Mesenchymal stem cell (in vitro differentiated cells and primary cell): ENCODE data around the gene TMEM151A.
"Not testable (repeated sequence)": the region's sequence is repeated elsewhere in the genome, so short reads cannot be mapped to it uniquely, and the experiment has no call there.

ENCODE experiments used
- DNase-seq: peaks from one replicate; pipeline ENCODE4 v3.0.0-alpha.2; 2013
- H2AFZ ChIP-seq: one replicate; pipeline ENCODE4 v1.6.1; 2013; ENCODE audit warnings: low read depth, mild to moderate bottlenecking, control low read depth, inconsistent platforms, low read length, moderate library complexity
- H2AK5ac ChIP-seq: 2 replicates; pipeline ENCODE4 v1.6.1; 2013; ENCODE audit warnings: low read length, moderate library complexity, mild to moderate bottlenecking, inconsistent platforms; ENCODE audit not compliant: severe bottlenecking
- H2BK120ac ChIP-seq: one replicate; pipeline ENCODE4 v1.6.1; 2013; ENCODE audit warnings: low read depth, mild to moderate bottlenecking, inconsistent platforms, low read length, moderate library complexity
- H2BK12ac ChIP-seq, 2 experiments: one replicate each; pipeline ENCODE4 v1.6.1; 2013; ENCODE audit warnings: inconsistent platforms in 2 of 2, low read length in 2 of 2, mild to moderate bottlenecking in 2 of 2, moderate library complexity in 2 of 2, control low read depth in 1 of 2
- H2BK15ac ChIP-seq: one replicate; pipeline ENCODE4 v1.6.1; 2013; ENCODE audit warnings: mild to moderate bottlenecking, low read depth, inconsistent platforms; ENCODE audit not compliant: poor library complexity, severe bottlenecking
- H2BK5ac ChIP-seq: 2 replicates; pipeline ENCODE4 v1.6.1; 2013; ENCODE audit warnings: low read depth, mild to moderate bottlenecking, low read length, control low read depth, inconsistent platforms; ENCODE audit not compliant: poor library complexity, severe bottlenecking
- H3K14ac ChIP-seq, 2 experiments: one replicate each; pipeline ENCODE4 v1.6.1; 2013; ENCODE audit warnings: inconsistent platforms in 2 of 2, low read length in 2 of 2, control low read depth in 1 of 2, mild to moderate bottlenecking in 1 of 2, moderate library complexity in 1 of 2
- H3K18ac ChIP-seq, 2 experiments: one replicate each; pipeline ENCODE4 v1.6.1; 2013; ENCODE audit warnings: inconsistent platforms in 2 of 2, low read length in 2 of 2, control low read depth in 1 of 2, low read depth in 1 of 2, mild to moderate bottlenecking in 1 of 2
- H3K23ac ChIP-seq, 2 experiments: one replicate each; pipeline ENCODE4 v1.6.1; 2013; ENCODE audit warnings: inconsistent platforms in 2 of 2, low read length in 2 of 2, mild to moderate bottlenecking in 2 of 2, moderate library complexity in 2 of 2, control low read depth in 1 of 2
- H3K27ac ChIP-seq: 2 replicates; pipeline ENCODE4 v1.5.1; 2013; ENCODE audit warnings: mild to moderate bottlenecking, moderate library complexity, low read length, control low read depth, inconsistent platforms; ENCODE audit not compliant: poor library complexity, severe bottlenecking
- H3K27me3 ChIP-seq, 2 experiments: 2 replicates each; pipeline versions ENCODE4 v1.6.1 to v1.7.0; 2013; ENCODE audit warnings: low read length in 2 of 2, mild to moderate bottlenecking in 2 of 2, moderate library complexity in 2 of 2, control low read depth in 1 of 2, inconsistent platforms in 1 of 2; ENCODE audit not compliant: control insufficient read depth in 1 of 2, insufficient read depth in 1 of 2
- H3K36me3 ChIP-seq, 2 experiments: 2 replicates each; pipeline versions ENCODE4 v1.6.1 to v1.7.0; 2013; ENCODE audit warnings: low read length in 2 of 2, control low read depth in 1 of 2, inconsistent platforms in 1 of 2, low read depth in 1 of 2, mild to moderate bottlenecking in 1 of 2; ENCODE audit not compliant: insufficient read depth in 2 of 2, control insufficient read depth in 1 of 2
- H3K4ac ChIP-seq, 2 experiments: one replicate each; pipeline ENCODE4 v1.6.1; 2013; ENCODE audit warnings: inconsistent platforms in 2 of 2, low read length in 2 of 2, mild to moderate bottlenecking in 2 of 2, moderate library complexity in 2 of 2, control low read depth in 1 of 2, low read depth in 1 of 2
- H3K4me1 ChIP-seq: 2 replicates; pipeline ENCODE4 v1.6.1; 2013; ENCODE audit warnings: low read depth, low read length, control low read depth; ENCODE audit not compliant: control insufficient read depth, insufficient read depth
- H3K4me2 ChIP-seq: 2 replicates; pipeline ENCODE4 v1.6.1; 2013; ENCODE audit warnings: low read length, mild to moderate bottlenecking, inconsistent platforms; ENCODE audit not compliant: poor library complexity, severe bottlenecking
- H3K4me3 ChIP-seq, 2 experiments: 2 replicates each; pipeline versions ENCODE4 v1.5.1 to v1.7.0; 2013; ENCODE audit warnings: low read length in 2 of 2, mild to moderate bottlenecking in 2 of 2, control low read depth in 1 of 2, low read depth in 1 of 2; ENCODE audit not compliant: insufficient read depth in 1 of 2
- H3K79me1 ChIP-seq: replicated peaks from 2 replicates; pipeline ENCODE4 v1.6.1; 2013; ENCODE audit warnings: mild to moderate bottlenecking, control low read depth, low read length, inconsistent platforms; ENCODE audit not compliant: poor library complexity, severe bottlenecking
- H3K9ac ChIP-seq: 2 replicates; pipeline ENCODE4 v1.7.0; 2013; ENCODE audit warnings: mild to moderate bottlenecking, low read length, moderate library complexity
- H3K9me3 ChIP-seq: 2 replicates; pipeline ENCODE4 v1.7.0; 2013; ENCODE audit warnings: mild to moderate bottlenecking, low read length; ENCODE audit not compliant: control insufficient read depth
- H4K8ac ChIP-seq: one replicate; pipeline ENCODE4 v1.6.1; 2013; ENCODE audit warnings: inconsistent platforms, mild to moderate bottlenecking, low read length, moderate library complexity
- H4K91ac ChIP-seq: one replicate; pipeline ENCODE4 v1.6.1; 2013; ENCODE audit warnings: mild to moderate bottlenecking, low read length, inconsistent platforms
- WGBS: methylation state at CpG from one replicate; pipeline ENCODE4 v1.1.7; 2013; ENCODE audit warnings: mixed read lengths; 5-methylcytosine and 5-hydroxymethylcytosine counted together

Gene TMEM151A

GRCh38 chr11:66274219-66274618 is 17.5 kb upstream of the TMEM151A start:
- H3K36me3 ChIP-seq = peaks cover 56 to 61% of the 10 kb centered on the region in 2 experiments
- WGBS = 75% methylated on average over 1 of the region's 1 CpG
- H3K27ac ChIP-seq = no peak overlapping the region
- H3K4me3 ChIP-seq = no peak overlapping the region
- no peak overlapping the region for H4K8ac ChIP-seq
- H3K9me3 ChIP-seq = no peaks in the 10 kb centered on the region
- H2BK5ac ChIP-seq = no peak overlapping the region
- H3K4me1 ChIP-seq = peaks cover 11% of the 10 kb centered on the region
- H3K9ac ChIP-seq = no peak overlapping the region
- peaks cover 14% of the 10 kb centered on the region for H3K79me1 ChIP-seq
- no peak overlapping the region for H4K91ac ChIP-seq
- H3K18ac ChIP-seq = no peak overlapping the region
- H2AK5ac ChIP-seq = no peak overlapping the region
- H2BK120ac ChIP-seq = no peak overlapping the region
- no peak overlapping the region for H2BK15ac ChIP-seq
- no peak overlapping the region for H2AFZ ChIP-seq
- no peak overlapping the region for H3K4me2 ChIP-seq
- no peak overlapping the region for H2BK12ac ChIP-seq
- no peak overlapping the region for H3K23ac ChIP-seq
- no peak overlapping the region for H3K14ac ChIP-seq
- DNase-seq = no peak
- no peak overlapping the region for H3K4ac ChIP-seq
- H3K27me3 ChIP-seq = peaks cover 4 to 7% of the 10 kb centered on the region in 2 experiments

DNA sequence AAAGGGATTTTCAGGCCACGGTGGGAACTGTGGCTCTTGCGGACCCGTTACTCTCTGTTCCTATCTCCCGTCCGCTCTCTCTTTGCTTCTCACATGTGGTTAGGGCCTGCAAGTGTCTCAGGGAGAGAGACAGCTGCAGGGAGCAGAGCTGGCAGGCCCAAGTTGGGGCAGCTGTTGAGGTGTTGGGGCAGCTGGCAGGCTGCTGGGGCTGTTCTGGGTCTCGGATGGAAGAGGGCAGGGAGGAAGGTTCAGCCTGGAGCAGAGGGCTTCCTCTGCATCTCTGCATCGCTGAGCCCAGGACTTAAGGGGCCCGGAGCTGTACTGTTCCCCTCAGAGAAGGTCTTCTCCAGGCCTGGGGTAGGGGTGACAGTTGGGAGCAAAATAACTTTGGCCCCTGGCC is 16.3 kb upstream of the TMEM151A start:
- Histone ChIP-seq H4K91ac (no peak overlapping the region), H3K4ac (no peak overlapping the region), H2AK5ac (no peak overlapping the region), H3K18ac (no peak overlapping the region), H2BK15ac (no peak overlapping the region), H3K79me1 (peaks cover 14% of the 10 kb centered on the region), H3K9ac (no peak overlapping the region), H3K4me2 (no peak overlapping the region), H2BK12ac (no peak overlapping the region), H3K36me3 (peaks cover 55 to 61% of the 10 kb centered on the region in 2 experiments), H3K4me1 (peaks cover 13% of the 10 kb centered on the region), H3K4me3 (no peak overlapping the region), H3K9me3 (no peaks in the 10 kb centered on the region), H2AFZ (no peak overlapping the region), H2BK120ac (no peak overlapping the region), H3K27me3 (peaks cover 7 to 13% of the 10 kb centered on the region in 2 experiments), H3K23ac (no peak overlapping the region), H3K27ac (no peak overlapping the region), H2BK5ac (no peak overlapping the region), H3K14ac (no peak overlapping the region), H4K8ac (no peak overlapping the region)
- DNase-seq = no peak
- 97% methylated on average over 8 of the region's 8 CpGs for WGBS

DNA sequence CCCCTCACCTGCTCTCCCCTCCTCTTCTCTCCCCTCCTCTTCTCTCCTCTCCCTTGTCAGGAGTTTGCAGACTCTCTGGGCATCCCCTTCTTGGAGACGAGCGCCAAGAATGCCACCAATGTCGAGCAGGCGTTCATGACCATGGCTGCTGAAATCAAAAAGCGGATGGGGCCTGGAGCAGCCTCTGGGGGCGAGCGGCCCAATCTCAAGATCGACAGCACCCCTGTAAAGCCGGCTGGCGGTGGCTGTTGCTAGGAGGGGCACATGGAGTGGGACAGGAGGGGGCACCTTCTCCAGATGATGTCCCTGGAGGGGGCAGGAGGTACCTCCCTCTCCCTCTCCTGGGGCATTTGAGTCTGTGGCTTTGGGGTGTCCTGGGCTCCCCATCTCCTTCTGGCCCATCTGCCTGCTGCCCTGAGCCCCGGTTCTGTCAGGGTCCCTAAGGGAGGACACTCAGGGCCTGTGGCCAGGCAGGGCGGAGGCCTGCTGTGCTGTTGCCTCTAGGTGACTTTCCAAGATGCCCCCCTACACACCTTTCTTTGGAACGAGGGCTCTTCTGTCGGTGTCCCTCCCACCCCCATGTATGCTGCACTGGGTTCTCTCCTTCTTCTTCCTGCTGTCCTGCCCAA is 15.6 kb upstream of the TMEM151A start:
- Histone ChIP-seq H4K91ac (no peak overlapping the region), H3K9ac (no peak overlapping the region), H3K9me3 (no peaks in the 10 kb centered on the region), H3K4ac (no peak overlapping the region), H3K18ac (no peak overlapping the region), H2BK5ac (no peak overlapping the region), H3K27ac (no peak overlapping the region), H2AK5ac (no peak overlapping the region), H2BK120ac (no peak overlapping the region), H2BK15ac (no peak overlapping the region), H3K4me2 (no peak overlapping the region), H3K14ac (no peak overlapping the region), H3K79me1 (peaks cover 13% of the 10 kb centered on the region), H2BK12ac (no peak overlapping the region), H3K4me1 (peaks cover 15% of the 10 kb centered on the region), H4K8ac (no peak overlapping the region), H2AFZ (no peak overlapping the region), H3K23ac (no peak overlapping the region), H3K4me3 (no peak overlapping the region), H3K36me3 (peaks cover 50 to 56% of the 10 kb centered on the region in 2 experiments), H3K27me3 (peaks cover 7 to 13% of the 10 kb centered on the region in 2 experiments)
- DNase-seq = no peak
- WGBS = 95% methylated on average over 14 of the region's 14 CpGs

GRCh38 chr11:66276619-66277018 is 15.1 kb upstream of the TMEM151A start:
- not testable (repeated sequence) for H2BK5ac ChIP-seq, H2BK12ac ChIP-seq, H2BK120ac ChIP-seq, H3K4ac ChIP-seq, H4K8ac ChIP-seq, H2BK15ac ChIP-seq, H4K91ac ChIP-seq, H3K9ac ChIP-seq, H3K18ac ChIP-seq, H3K27ac ChIP-seq, H3K9me3 ChIP-seq, H3K23ac ChIP-seq, H2AFZ ChIP-seq, DNase-seq, H3K4me3 ChIP-seq, H3K14ac ChIP-seq, H3K4me2 ChIP-seq, H2AK5ac ChIP-seq
- Histone ChIP-seq H3K79me1 (peaks cover 13% of the 10 kb centered on the region), H3K36me3 (peaks cover 48 to 53% of the 10 kb centered on the region in 2 experiments), H3K4me1 (peaks cover 17% of the 10 kb centered on the region), H3K27me3 (peaks cover 7 to 13% of the 10 kb centered on the region in 2 experiments)
- WGBS = 90% methylated on average over 13 of the region's 13 CpGs
